HG03135 (cell line): Measurements from ENCODE around the gene CSPG4.
A peak's percentile ranks its signal among the peaks of the same experiment; 100 is the strongest.
"Not testable (repeated sequence)": the region's sequence is repeated elsewhere in the genome, so short reads cannot be mapped to it uniquely, and the experiment has no call there.

Experiments used
- ATAC-seq: cut with Tn5 transposase; IDR thresholded peaks from one replicate; pipeline ENCODE4 v1.9.1; 2021; ENCODE audit warnings: mild to moderate bottlenecking, moderate library complexity; ENCODE audit not compliant: unreplicated experiment

CSPG4 gene

GRCh38 chr15:75712668-75713337, at the start of gene CSPG4:
CSPG4 (minus strand) TSS chr15:75712848; CDS start chr15:75712755, 93 bp downstream.
- ATAC-seq = no peak

- ATAC-seq = not testable (repeated sequence)
Observed at GRCh38 chr15:75762357-75762718, 49.7 kb upstream of the CSPG4 start.

GRCh38 chr15:75761446-75762356, 49.1 kb upstream of the CSPG4 start:
- no peak for ATAC-seq

GRCh38 chr15:75760704-75761435, 48.2 kb upstream of the CSPG4 start:
- ATAC-seq = no peak

GRCh38 chr15:75760131-75760520, 47.5 kb upstream of the CSPG4 start:
- ATAC-seq = not testable (repeated sequence)

- no peak for ATAC-seq
Observed at GRCh38 chr15:75759416-75760130, 46.9 kb upstream of the CSPG4 start.

- peak; percentile 71 for ATAC-seq
Observed at GRCh38 chr15:75758071-75758872, 45.6 kb upstream of the CSPG4 start.

GRCh38 chr15:75754871-75755270, 42.2 kb upstream of the CSPG4 start:
- not testable (repeated sequence) for ATAC-seq

GRCh38 chr15:75753145-75753544, 40.5 kb upstream of the CSPG4 start:
- ATAC-seq = no peak

- ATAC-seq = no peak
Observed at GRCh38 chr15:75751891-75752290, 39.2 kb upstream of the CSPG4 start.

- no peak for ATAC-seq
Observed at GRCh38 chr15:75751116-75751875, 38.6 kb upstream of the CSPG4 start.

- ATAC-seq = no peak
Observed at GRCh38 chr15:75750261-75751050, 37.8 kb upstream of the CSPG4 start.

GRCh38 chr15:75749820-75750219, 37.2 kb upstream of the CSPG4 start:
- ATAC-seq = no peak

- not testable (repeated sequence) for ATAC-seq
Observed at GRCh38 chr15:75748882-75749281, 36.2 kb upstream of the CSPG4 start.

GRCh38 chr15:75747121-75747520, 34.5 kb upstream of the CSPG4 start:
- ATAC-seq = not testable (repeated sequence)

GRCh38 chr15:75745305-75745704, 32.7 kb upstream of the CSPG4 start:
- ATAC-seq = no peak

GRCh38 chr15:75742346-75742745, 29.7 kb upstream of the CSPG4 start:
- ATAC-seq = not testable (repeated sequence)

- no peak for ATAC-seq
Observed at GRCh38 chr15:75739791-75740190, 27.1 kb upstream of the CSPG4 start.
